ENCODE data around the gene PIP5K1C.

PIP5K1C gene

DNA sequence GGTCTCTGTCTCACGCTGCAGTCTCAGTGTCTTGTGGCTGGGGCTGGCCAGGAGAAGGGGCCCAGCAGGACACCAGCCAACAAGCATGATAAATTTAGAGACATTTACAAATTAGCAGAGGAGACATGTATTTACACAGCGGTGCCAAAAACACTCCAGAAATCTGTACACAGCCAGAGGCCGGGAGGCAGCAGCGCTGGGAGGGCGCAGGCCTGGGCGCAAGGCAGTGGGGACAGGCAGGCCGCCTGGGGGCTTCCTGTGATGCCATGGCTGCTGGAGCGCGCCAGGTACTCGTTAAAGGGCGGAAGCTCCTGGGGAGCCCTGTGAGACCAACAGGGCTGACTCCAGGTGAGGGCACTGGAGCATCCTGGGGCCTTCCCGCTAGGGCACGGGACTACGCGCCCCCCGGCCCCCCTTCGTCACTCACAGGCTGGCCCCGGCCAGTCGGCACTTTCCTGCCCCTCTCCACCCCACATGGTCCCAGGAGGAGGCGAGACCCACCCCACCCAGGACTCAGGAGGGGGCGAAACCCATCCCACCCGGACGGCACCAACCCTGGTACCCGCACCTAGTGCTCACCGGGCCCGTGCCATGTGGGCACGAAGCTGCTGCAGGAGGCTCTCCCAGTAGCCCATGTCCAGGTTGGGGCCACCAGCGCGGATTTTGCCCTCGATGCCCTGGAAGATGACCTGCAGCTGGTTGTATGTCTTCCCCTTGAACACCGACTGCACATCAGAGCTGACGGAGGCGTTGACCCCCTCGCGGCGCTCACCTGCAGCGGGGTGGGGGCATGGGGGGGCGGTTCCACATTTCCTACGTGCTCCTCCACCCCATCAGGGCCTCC is 86.2 kb downstream of the PIP5K1C start:
- in situ Hi-C loops (cut with HindIII; ENCODE audit: low sequenced_read_pairs): no loop called here

DNA sequence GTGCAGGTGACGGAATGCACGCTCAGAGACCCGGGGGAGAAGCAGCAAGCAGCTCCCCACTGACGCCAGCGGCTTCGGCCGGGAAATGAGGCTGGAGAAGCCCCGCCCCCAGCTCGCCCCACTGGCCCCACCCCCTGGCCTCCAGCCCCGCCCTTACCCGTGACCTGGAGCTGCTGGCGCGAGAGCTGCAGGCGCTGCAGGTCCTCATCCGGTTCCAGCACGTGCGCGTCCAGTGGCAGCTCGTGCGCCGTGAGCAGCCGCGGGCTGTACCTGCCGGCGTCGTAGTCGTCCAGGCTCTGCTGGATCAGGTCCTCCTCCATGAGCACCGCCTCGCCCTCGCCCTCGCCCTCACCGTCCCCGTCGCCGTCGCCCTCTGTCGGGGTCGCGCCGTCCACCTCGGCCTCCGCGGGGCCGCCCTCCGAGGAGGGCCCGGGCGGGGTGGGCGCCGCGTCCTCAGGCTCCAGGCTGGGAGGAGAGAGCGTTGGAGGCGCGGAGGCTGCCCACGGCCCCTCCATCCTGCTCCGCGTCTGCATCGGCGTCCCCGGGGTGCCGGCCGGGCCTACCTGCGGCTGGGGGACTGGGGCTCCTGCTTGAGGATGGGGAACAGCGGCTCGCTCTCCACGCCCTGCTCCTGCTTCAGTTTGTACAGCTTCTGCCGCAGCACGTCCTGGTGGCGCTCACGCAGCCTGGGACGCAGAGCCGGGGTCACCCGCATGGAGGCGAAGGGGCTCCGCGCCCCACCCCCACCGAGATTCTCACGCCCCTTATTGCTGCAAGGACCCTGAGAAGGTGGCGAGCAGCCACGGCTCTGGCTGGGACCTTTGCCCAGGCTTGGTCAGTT is 87.1 kb downstream of the PIP5K1C start:
- in situ Hi-C loops (cut with HindIII; ENCODE audit: low sequenced_read_pairs): no loop called here

DNA sequence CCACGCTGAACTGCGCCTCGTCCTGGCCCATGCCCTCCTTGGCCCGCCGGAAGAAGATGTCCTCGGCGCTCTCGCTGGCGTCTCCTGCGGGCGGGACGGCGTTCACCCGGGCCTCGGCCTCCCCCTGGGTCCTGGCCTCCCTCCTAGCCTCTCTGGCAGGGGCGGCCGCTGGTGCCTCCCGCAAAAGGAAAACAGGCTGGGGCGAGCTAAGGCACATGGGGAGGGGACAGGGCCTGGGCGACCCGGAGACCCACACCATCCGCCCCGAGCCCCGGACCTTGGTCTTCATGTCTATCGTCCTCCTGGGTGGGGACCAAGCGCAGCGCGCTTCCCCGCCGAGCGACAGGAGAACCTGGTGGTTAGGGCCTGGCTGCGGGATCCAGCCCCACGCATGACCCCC is 87.9 kb downstream of the PIP5K1C start:
- in situ Hi-C loops (cut with HindIII; ENCODE audit: low sequenced_read_pairs): no loop called here

DNA sequence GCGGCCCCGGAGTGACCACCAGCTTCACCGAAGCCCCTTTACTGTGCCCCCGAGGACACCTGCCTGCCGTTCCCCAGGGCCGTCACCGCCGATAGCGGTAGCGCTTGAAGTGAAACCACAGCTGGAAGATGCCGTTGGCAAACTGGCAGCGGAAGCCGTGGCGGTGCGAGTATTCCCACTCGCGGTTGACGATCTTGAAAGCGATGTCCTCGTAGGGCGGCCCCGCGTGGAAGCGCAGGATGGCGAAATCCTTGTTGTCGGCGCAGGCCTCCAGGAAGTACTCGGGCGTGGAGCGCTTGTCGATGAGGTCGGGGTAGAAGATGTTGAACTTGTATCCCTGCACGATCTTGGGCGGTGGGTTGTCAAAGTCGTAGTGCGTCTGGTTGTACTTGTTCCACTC is 88.4 kb downstream of the PIP5K1C start:
- in situ Hi-C loops (cut with HindIII; ENCODE audit: low sequenced_read_pairs): no loop called here

DNA sequence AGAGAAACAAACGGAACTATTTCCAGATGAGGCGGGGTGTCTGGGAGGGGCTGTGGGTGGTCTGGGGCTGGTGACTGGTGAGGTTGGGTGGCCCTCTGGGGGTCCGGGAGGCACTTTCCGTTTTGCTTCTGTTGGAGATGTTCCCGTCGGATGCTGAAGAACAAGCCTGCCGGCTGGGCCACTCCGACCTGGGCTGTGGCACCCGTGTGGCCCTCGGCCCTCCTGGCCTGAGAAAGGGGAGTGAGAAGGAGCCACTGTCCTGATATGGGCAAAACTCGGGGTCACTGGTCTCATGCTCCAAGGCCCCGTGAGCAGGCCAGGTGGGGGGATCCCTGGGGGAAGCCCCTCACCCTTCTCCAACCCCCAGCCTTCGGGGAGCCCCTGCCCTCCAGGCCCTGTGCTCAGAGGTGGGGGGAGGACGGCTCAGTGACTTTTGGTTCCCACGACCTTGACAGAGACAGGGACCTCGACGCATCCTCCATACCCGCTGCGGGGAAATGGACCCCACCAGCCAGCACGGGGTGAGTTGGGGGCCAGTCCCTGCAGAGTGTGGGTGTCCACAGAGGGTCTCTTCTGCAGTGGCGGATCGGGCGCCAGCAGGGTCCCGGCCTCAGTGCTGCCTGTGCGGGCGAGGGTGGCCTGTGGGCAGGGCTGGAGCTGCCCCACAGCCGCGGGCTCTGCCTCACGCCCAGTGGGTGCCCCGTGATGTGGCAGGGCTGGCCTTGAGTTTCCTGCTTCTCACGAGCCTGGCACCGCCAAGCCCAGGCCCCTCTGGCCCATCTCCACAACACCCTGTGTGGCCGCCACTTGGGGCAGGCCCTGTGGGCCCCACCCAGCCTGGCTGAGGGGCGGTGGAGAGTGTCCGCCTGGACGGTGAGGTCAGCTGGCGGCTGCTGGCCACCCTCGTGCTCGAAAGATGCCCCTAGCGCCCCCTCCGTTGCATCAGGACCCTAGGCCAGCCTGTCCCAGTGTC is 89.2 kb downstream of the PIP5K1C start:
- in situ Hi-C loops (cut with HindIII; ENCODE audit: low sequenced_read_pairs): no loop called here

DNA sequence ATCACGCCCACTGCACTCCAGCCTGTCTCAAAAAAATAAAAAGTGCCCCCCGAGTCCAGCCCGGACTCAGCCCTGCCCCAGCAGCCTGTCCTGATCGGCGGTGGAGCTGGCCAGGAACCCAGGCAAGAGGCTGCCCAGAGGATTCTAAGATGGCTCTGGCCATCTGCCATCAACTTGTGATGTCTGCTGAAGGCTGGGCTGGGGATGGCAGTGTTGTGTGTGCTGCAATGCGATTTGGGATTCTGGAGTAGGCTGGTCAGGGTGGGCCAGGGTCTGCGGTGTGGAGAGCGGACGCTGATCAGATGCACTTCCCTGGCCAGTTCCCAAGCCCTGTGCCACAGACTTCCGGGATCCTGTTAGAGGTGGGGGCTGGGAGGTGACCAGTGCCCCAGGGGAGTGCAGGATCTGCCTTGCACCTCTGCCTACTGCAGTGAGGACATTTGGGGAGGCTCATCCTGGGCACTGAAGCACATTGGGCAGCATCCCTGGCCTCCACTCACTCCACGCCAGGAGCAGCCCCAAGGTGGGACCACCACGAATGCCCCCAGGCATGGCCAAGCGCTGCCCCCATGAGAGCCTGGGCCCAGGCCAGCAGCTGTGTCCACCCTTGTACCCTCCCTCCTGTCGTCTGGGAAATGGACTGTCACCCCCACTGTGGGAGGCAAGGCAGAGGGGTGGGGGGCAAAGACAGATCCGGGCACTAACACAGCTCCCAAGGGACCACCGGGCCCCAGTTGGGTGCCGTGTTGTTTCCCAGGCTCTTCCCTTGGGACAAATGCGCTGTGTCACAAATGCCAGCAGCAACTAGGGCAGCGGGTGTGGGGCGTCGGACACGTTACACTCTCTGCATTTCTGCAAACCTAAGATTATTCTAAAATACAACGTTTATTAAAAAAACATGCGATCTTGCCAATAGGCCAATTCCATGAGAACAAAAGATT is 90.2 kb downstream of the PIP5K1C start:
- in situ Hi-C loops (cut with HindIII; ENCODE audit: low sequenced_read_pairs): no loop called here

DNA sequence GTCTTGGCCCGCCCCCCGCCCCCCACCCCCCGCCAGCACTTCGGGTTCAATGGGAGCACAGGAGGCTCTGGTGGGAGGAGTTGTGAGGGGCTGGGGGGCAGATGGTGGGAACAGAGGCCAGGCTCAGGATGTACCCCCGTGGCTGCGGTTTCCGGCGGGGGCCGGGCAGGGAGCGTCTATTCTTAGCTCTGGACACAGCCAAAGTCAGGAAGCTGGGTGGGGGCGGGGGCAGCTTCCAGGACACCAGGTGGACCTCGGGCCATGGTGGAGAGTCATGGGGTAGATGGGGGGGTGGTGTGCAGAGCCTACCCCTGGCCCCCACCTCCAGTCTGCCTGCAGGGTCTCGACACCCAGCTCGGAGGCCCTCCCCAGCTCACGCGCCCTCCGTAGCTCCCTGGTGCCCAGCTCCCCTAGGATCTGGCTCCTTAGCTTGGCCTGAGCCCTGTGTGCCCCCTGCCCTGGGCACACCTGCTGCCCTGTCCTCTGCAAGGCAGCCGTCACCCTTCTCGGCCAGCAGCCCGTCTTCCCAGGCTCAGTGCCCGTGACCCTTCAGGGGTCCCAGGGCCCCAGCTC is 91.4 kb downstream of the PIP5K1C start:
- in situ Hi-C loops (cut with HindIII; ENCODE audit: low sequenced_read_pairs): no loop called here

DNA sequence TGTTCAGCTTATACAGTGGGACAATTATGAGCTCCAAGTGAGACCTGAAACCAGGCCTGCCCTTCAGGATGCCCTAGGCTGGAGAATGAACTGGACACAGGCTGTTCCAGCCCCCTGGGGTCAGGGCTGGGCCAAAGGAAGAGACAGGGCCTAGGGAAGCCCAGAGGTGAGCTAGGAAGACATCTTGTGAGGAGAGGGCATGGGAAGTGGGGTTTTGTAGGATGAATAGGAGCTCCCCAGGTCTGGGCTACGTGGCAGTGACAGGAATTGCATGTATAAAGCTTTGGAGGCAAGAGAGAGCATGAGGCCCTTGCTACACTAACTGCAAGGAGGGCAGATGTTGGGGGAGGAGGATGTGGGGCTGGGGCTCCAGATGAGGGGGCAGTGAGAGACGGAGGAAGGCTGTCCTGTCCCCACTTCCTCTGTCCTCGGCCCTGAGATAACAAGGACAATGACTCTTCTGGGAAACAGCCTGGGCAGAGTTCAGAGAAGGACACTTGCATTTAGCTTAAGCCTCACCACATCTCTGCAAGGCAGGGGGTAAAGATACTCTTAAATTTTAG is 92.1 kb downstream of the PIP5K1C start:
- in situ Hi-C loops (cut with HindIII; ENCODE audit: low sequenced_read_pairs): no loop called here

DNA sequence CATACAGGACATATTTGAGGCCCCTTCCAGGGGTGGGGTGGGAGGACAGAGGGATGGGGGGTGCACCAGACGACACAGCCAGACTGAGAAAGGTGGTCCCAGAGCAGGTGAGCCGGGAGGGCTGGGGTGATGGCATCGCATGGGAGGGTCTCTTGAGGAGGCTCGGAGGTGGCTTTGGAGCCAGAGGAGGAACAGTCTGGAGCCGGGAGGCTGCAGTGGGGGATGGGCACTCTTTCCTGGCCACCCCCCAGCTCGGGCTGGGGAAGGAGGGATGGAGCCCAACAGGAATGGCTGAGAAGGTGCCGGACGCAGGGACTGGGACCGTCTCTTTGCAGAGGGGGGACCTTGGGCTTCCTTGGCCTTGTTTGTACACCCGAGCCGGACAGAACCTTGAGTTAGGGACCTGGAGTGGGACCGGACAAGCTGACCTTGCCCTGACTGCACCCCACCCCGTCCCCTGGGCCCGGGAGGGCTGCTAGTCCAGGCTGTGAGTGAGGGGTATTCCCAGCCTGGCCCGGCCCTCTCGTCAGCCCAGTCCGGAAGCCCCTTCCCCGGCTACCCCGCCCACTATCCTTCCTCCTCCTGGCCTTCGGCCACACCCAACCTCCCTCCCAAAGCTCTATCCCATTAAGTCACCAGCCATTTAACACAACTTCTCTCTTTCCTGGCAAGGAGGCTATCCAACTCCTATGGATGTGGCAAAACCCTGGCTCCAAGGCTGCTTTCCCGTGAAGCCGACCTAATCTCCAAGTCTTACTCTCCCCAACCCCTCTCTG is 92.8 kb downstream of the PIP5K1C start:
- in situ Hi-C loops (cut with HindIII; ENCODE audit: low sequenced_read_pairs): no loop called here

DNA sequence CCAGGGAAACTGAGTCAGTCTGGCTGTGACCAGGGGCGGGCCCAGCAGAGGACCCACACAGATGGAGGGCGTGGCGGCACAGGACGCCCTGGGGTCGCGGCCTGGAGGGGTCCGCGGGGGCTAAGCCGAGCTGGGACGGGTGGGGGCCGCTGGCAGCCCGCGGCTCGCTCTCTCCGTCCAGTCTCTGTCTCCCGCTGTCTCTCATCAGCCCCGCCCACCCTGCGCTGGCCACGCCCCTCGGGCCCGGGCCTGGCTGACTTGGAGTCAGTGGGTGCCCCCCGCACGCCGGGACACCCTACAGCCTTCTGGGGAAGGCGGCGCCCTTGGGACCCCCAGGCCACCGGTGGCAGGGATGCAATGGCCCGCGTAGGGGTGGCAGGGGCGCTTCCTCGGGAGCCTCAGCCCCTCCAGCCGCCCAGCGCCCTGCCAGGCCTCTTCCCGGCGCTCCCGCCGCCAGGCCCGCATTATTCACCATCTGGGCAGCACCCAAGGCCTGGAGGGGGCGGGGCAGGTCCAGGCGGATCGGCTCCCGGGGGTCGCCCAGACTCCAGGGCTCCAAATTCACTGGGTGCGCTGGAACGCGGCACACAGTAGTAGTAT is 93.5 kb downstream of the PIP5K1C start, which contains the start of gene TBXA2R:
Gene TBXA2R, minus strand, starts transcription at position 186 of the 600 bp plus-strand sequence. CDS start 6,241 bp downstream, outside the sequence.
- in situ Hi-C loops (cut with HindIII; ENCODE audit: low sequenced_read_pairs): no loop called here

DNA sequence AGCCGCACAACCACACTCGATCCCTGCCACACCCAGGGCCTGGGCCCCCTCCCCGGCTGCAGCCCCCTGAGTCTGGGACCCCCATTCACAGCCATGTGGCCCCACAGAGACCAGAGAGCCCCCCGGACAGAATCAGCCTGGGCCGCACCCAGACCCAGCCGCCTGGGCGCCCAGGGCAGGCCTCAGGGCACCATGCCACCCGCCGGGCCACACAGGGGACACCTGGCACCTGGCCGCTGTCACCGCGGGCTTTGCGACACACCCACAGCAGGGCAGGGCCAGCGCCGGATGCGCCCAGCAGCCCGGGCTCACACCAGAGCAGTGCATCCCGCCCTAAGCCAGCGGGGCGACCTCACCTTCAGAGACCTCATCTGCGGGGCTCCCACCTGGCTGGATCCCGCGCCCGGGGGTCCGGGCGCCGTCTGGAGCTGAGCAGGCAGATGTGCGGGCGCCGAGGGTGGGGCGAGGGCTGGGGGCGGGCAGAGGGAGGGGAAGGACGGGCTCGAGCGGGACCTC is 94.0 kb downstream of the PIP5K1C start:
- in situ Hi-C loops (cut with HindIII; ENCODE audit: low sequenced_read_pairs): no loop called here

DNA sequence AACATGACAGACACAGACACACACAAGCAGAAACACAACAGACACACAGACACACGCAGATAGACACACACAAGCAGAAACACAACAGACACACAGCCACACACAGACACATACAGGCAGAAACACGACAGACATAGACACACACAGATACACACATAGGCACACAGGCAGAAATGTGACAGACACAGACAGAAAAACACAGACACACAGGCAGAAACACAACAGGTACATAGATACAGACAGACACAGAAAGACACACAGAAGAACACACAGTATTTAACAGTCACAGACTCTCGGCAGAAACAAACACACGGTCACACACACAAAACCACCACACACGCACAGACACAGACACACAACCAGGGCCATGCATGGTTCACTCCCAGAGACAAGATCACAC is 94.5 kb downstream of the PIP5K1C start:
- in situ Hi-C loops (cut with HindIII; ENCODE audit: low sequenced_read_pairs): no loop called here

DNA sequence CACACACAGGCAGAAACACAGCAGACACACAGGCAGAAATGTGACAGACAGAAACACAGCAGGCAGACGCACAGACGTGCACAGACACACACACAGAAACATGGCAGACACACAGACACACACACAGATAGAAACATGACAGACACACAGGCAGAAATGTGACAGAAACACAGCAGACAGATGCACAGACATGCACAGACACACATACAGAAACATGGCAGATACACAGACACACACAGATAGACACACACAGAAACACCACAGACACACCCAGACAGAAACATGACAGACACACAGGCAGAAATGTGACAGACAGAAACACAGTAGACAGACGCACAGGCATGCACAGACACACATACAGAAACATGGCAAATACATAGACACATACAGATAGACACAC is 94.9 kb downstream of the PIP5K1C start:
- in situ Hi-C loops (cut with HindIII; ENCODE audit: low sequenced_read_pairs): no loop called here

DNA sequence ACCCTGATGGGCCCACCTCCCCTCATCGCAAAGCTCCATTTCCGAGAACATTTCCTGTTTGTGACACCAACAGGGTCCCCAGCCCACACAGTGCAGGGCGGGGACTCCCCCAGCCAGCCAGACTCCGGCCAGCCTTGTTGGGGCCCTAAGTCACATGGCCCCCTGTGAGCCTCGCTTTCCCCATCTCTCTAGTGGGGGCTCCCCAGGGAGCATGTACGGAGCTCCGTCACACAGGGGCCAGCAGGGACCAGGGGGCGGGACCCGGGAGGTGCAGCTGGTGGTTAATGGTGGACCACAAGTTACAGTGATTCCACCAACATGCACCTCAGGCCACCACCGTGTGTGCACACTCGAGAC is 95.3 kb downstream of the PIP5K1C start:
- in situ Hi-C loops (cut with HindIII; ENCODE audit: low sequenced_read_pairs): no loop called here

DNA sequence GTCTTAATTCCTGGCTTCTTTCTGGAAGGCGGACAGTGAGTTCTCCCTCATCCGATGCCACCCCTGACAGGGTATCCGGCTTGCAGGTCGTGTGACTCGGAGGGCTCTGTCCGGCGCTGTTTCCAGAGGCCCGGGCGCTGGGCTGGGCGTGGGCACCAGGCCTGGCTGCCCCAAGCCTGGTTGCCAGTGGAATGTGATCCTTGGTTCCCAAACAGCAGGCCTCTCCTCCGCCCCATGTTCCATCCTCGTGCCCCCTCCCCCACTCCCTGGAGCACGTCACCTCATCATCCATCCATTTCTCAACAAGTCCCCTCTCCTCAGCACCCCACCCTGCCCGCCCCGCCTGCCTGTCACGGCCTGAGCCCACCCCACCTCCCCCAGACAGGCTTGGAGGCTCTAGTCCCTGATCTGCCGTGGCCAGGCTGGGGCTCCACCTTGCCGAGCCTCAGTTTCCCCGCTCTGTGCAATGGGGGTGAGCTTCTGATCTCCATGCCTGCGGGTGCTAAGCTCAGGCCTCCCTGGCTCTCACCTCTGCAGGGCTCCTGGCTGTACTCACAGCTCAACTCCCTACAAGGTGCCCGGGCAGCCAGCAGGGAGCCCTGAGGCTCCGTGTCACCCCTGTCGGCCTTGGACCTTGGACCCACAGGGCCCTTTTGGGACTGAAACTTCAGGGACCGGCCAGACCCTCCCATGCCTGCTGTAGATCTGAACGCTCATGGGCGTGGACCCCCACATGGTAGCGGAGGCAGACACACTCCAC is 95.9 kb downstream of the PIP5K1C start:
- in situ Hi-C loops (cut with HindIII; ENCODE audit: low sequenced_read_pairs): no loop called here

DNA sequence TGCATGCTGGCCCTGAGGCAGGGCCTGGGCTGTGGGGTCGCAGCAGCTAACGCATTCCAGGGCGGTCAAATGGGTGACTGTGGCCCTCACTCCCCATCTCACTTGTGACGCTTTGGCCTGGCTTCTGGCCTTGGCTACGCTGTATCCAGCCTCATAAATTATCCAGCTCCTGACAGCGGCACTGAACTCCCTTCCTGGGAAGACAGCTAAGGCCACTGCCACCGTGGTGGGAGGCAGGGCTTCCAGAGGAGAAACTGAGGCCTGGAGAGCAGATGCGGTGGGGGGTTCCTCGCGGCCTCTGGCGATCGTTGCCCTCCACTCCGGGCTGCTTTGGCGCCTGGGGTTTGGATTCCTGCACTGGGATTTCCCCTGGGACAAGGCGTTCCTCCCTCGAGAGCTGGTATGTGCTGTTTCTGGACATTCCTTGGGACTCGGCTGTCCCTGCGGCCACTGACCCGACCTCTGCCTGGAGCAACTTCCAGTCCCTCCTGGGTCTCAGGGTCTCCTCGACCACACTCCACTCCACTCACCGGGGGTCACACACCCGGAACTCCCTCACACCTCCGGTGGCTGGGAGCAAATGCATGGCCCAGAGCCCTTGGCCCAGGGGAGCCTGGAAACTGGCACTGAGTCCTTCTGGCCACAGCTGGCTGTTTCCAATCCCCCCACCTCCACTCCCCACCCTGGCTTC is 97.0 kb downstream of the PIP5K1C start:
- in situ Hi-C loops (cut with HindIII; ENCODE audit: low sequenced_read_pairs): no loop called here
